Endometrium (tissue), 2 donors: ENCODE data around the gene SFXN5.

Experiments used
- FAIRE-seq: peaks from 2 replicates; lab custom pipeline; 2012; peaks lifted over from hg19 to GRCh38; lab: Jason Lieb, UNC
- donor health status: control.
- donor health status: control.

SFXN5 gene

DNA sequence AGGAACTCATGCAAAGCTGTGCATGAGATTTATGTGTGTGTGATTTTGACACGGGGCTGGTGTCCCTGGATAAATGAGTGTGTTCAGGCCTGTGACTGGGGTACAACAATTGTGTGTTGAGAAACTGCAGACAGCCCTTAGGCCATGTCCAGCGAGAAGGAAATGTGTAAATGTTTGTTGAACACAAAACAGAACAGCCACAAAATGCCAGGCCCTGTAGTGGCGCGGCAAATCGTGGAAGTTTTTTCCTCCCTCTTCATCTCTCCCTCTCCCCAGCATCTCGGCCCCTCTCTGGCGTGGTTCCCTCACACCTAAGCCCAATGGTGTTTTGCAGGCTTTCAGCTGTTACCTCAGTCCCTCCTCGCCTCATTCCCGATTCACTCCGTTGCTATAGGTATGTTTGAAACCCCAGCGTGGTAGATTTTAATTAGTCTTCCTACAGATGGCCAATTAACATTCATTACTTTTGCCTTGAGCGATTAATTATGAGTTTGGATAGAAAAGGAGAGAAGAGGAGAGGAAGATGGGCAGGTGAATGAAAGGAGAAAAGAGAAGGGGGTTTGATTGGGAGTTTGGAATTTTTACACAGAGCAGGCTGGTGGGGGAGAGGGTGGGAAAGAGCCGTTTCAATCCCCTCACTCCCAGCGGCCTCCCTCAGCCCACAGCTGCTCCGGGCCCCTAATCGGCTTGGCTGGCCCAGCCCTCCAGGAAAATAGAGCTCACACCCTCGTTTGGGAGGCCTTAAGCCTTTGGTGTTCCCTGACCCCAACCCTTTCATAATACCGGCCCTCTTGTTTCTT is 173.5 kb downstream of the SFXN5 start:
- no peak for FAIRE-seq

- FAIRE-seq = no peak
Observed at GRCh38 chr2:72896446-72896845, 175.1 kb downstream of the SFXN5 start.

DNA sequence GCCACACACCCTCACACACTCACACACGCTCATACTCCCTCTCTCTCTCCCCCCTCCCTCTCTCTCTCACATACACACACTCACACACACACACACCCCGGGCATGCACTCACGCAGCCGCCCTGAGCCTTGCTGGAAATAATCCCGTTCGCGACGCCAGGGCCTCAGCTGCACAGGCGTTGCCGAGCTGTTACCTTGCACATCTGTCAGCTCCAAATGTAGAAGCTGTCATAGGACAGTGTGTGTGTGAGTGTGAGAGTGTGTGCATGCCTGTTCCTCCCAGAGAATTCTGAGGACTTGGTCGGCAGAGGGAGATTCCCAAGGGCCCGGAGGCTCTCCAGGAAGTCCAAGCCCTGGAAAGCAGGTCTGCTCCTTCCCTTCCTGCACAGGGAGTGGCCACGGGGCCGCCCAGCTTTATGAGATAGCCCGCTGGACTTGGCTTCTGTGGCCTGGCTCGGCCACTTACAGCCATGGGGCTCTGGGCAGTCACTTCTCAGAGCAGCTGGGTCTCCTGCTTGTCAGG is 175.7 kb downstream of the SFXN5 start:
- FAIRE-seq = no peak

GRCh38 chr2:72895154-72895553 is 176.4 kb downstream of the SFXN5 start:
- no peak for FAIRE-seq

- FAIRE-seq = no peak
Observed at GRCh38 chr2:72894514-72894913, 177.0 kb downstream of the SFXN5 start.

DNA sequence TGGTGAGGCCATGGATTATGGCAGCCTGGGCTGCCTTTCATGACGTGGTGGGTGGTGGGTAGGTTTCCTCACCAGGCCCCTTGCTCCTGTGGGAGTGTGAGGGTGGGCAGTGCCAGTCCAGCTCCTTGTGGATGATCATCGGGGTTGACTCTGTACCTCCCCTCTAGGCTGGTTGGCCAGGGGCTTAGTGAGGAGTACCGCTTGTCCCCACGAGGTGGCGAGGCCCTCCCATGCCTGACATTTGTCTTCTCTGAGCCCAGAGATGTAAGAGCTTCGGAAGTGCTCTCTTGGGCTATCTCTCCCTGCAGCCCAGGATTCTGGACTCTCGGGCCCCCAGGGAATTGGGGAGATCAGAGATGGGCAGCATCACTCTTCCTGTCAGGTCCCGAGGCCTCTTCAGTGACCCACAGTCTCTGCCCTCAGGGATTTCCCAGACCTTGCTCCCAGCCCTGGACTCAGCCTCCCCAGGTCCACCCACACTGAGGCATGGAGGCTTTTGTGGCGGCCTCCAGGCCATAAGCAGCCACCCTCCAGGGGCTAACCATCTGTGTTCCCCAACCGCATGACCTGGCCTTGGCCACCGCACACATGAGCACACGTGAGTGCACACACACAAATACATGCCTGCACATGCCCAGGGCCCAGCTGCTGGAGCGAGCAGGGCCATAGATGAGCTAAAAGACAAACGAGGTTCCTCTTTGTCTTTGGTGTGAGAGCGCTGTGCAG is 177.8 kb downstream of the SFXN5 start:
- no peak for FAIRE-seq

- no peak for FAIRE-seq
Observed at GRCh38 chr2:72892506-72893173, 178.9 kb downstream of the SFXN5 start.
